Vagina (tissue), 2 donors: Measurements from ENCODE around the gene SELENOF. TPM values are rescaled to one million over a fixed set of nuclear protein-coding genes. Genes with fewer than 3 reads are reported as not detected.
"Not testable (repeated sequence)": the region's sequence is repeated elsewhere in the genome, so short reads cannot be mapped to it uniquely, and the experiment has no call there.

Experiments used
- DNase-seq, 2 donors: peaks; one replicate each; pipeline ENCODE4 v3.0.0-alpha.2; 2017; ENCODE audit errors: extremely low spot score in 2 of 2
- H3K27ac ChIP-seq: fragments of 200-600 bp; sonication (generic); one replicate; pipeline ENCODE4 v1.5.1; 2019
- H3K27me3 ChIP-seq: fragments of 200-600 bp; sonication (generic); one replicate; pipeline ENCODE4 v1.5.1; 2019
- H3K36me3 ChIP-seq, 2 donors: fragments of 200-600 bp; sonication (generic); one replicate each; pipeline ENCODE4 v1.5.1; 2017 to 2019
- H3K4me1 ChIP-seq: fragments of 200-600 bp; sonication (generic); one replicate; pipeline ENCODE4 v1.5.1; 2019
- H3K4me3 ChIP-seq, 2 donors: fragments of 200-600 bp; sonication (generic); 1 replicate in 1 of 2; 2 replicates in 1 of 2; pipeline ENCODE4 v1.5.1; 2016 to 2019
- H3K9me3 ChIP-seq: fragments of 200-600 bp; sonication (generic); one replicate; pipeline ENCODE4 v1.5.1; 2019
- POLR2A ChIP-seq, 2 donors: fragments of 450-650 bp; IDR thresholded peaks; one replicate each; pipeline ENCODE4 v1.6.1; 2017; ENCODE audit warnings: antibody characterized with exemption in 2 of 2, mild to moderate bottlenecking in 2 of 2, moderate library complexity in 2 of 2
- POLR2AphosphoS5 ChIP-seq, 2 donors: sonication (generic); formaldehyde crosslinking; IDR thresholded peaks; one replicate each; pipeline ENCODE4 v1.9.0; 2017; ENCODE audit warnings: antibody characterized with exemption in 2 of 2, mild to moderate bottlenecking in 2 of 2, low read depth in 1 of 2; ENCODE audit not compliant: insufficient read depth in 1 of 2
- intact Hi-C: fragments of 100-400 bp; cut with DNase I; formaldehyde crosslinking; loops from one replicate; pipeline ENCODE4 v1.15.1; 2023
- total RNA-seq: library from RNA; depleted of rRNA; stranded (reverse); fragments of >200 nt; gene quantifications from one replicate; pipeline ENCODE4 v1.2.3, GENCODE V29; 2016
- TF ChIP-seq, protein P1 (sequence below), 3 experiments: fragments of 450-650 bp in 2 of 3; fragments of 200-600 bp in 1 of 3; sonication (generic) in 1 of 3; IDR thresholded peaks; one replicate each; pipeline ENCODE4 v1.5.1; 2017 to 2019; ENCODE audit warnings: antibody characterized with exemption in 3 of 3, mild to moderate bottlenecking in 2 of 3, moderate library complexity in 2 of 3

Gene SELENOF
- total RNA-seq, 1 donor from 2014 or later = 77.3 TPM

DNA sequence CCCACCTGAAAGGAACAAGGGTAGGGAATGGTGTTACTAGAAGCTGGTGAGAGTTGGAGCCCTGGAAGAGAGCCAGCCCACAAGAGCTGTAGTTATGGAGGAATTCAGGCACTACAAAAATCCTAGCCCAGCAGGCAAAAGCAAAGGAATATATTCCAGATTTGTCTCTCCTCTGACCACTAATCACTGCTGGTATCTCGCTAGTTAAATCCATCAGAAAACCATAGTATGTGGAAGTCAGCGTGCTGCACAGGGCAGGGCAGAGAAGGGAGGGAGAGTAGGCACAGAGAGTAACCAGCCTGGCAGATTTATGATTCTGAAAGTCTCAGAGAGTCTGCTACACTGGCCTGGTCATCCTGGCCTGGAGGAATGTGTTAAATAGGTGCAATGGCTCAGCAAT is 88.6 kb downstream of the SELENOF start:
- Histone ChIP-seq H3K36me3 (no peaks in the 10 kb centered on the region), H3K27ac (no peak overlapping the region), H3K9me3 (no peaks in the 10 kb centered on the region), H3K27me3 (no peaks in the 10 kb centered on the region), H3K4me3 (no peak overlapping the region), H3K4me1 (no peaks in the 10 kb centered on the region)
- intact Hi-C loops = no loop called here
- DNase-seq = no peak
- no peak for TF ChIP-seq POLR2AphosphoS5 (IDR thresholded peaks at IDR 0.05; ENCODE audit: insufficient read depth in 1 of 2, low read depth in 1 of 2)
- TF ChIP-seq POLR2A (IDR thresholded peaks at IDR 0.05) = no peak
- TF ChIP-seq, protein P1, sequence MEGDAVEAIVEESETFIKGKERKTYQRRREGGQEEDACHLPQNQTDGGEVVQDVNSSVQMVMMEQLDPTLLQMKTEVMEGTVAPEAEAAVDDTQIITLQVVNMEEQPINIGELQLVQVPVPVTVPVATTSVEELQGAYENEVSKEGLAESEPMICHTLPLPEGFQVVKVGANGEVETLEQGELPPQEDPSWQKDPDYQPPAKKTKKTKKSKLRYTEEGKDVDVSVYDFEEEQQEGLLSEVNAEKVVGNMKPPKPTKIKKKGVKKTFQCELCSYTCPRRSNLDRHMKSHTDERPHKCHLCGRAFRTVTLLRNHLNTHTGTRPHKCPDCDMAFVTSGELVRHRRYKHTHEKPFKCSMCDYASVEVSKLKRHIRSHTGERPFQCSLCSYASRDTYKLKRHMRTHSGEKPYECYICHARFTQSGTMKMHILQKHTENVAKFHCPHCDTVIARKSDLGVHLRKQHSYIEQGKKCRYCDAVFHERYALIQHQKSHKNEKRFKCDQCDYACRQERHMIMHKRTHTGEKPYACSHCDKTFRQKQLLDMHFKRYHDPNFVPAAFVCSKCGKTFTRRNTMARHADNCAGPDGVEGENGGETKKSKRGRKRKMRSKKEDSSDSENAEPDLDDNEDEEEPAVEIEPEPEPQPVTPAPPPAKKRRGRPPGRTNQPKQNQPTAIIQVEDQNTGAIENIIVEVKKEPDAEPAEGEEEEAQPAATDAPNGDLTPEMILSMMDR (IDR thresholded peaks at IDR 0.05) = no peak

DNA sequence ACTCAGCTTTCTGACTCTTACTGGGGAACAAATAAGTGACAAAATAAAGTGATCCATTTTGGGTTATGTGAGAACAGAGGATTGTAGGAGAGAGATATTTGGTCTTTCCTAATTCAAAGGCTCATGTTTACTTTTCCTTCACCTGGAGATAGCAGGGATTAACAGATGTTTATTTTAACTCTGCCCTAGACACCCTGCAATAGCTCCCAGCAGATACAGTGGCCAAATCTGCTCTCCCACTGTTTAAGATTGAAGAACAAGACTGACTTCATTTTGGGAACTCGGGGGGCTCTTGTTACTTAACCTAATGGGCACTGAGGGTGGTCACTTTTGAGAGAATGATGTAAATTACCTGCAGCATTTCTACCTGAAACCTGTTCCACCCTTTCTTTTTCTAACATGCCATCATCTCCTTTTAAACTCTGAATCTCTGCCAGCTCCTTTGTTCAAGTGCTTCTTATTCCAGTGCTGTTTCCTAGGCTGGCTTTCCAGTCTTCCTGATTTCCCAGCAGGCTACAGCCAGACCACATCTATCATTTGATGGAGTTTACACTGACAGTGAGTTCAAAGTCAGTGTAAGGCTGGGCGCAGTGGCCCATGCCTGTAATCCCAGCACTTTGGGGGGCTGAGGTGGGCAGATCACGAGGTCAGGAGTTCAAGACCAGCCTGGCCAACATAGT is 90.0 kb downstream of the SELENOF start:
- TF ChIP-seq POLR2A (IDR thresholded peaks at IDR 0.05) = no peak
- TF ChIP-seq, protein P1 (IDR thresholded peaks at IDR 0.05) = no peak
- TF ChIP-seq POLR2AphosphoS5 (IDR thresholded peaks at IDR 0.05; ENCODE audit: insufficient read depth in 1 of 2, low read depth in 1 of 2) = no peak
- H3K4me3 ChIP-seq = no peak overlapping the region
- DNase-seq = no peak
- intact Hi-C loops = no loop called here
- H3K9me3 ChIP-seq = no peaks in the 10 kb centered on the region
- H3K27ac ChIP-seq = no peak overlapping the region
- no peaks in the 10 kb centered on the region for H3K4me1 ChIP-seq
- H3K27me3 ChIP-seq = no peaks in the 10 kb centered on the region
- no peaks in the 10 kb centered on the region for H3K36me3 ChIP-seq

DNA sequence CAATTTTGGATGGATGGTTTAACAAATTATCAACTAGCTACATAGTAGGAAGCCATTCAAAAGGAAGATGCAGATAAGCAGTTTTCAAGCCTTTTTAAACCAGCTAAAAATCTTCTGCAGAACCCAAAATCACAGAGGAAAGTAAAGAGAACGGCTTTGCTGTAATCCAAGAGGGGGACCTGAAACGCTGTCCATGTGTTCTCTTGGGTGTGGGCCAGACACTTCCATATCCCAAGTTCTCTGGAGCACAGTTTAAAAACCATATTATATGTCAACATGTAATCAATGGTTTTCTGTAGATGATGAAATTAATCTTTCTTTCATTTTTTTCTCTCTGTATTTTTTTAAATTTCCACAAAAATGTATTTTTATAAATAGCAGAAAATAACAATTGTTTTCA is 90.5 kb downstream of the SELENOF start:
- H3K4me1 ChIP-seq = no peaks in the 10 kb centered on the region
- H3K36me3 ChIP-seq = no peaks in the 10 kb centered on the region
- H3K9me3 ChIP-seq = no peaks in the 10 kb centered on the region
- no peak for TF ChIP-seq POLR2AphosphoS5 (IDR thresholded peaks at IDR 0.05; ENCODE audit: insufficient read depth in 1 of 2, low read depth in 1 of 2)
- TF ChIP-seq POLR2A (IDR thresholded peaks at IDR 0.05) = no peak
- TF ChIP-seq, protein P1 (IDR thresholded peaks at IDR 0.05) = no peak
- H3K4me3 ChIP-seq = no peak overlapping the region
- no peaks in the 10 kb centered on the region for H3K27me3 ChIP-seq
- intact Hi-C loops = no loop called here
- no peak overlapping the region for H3K27ac ChIP-seq
- no peak for DNase-seq

DNA sequence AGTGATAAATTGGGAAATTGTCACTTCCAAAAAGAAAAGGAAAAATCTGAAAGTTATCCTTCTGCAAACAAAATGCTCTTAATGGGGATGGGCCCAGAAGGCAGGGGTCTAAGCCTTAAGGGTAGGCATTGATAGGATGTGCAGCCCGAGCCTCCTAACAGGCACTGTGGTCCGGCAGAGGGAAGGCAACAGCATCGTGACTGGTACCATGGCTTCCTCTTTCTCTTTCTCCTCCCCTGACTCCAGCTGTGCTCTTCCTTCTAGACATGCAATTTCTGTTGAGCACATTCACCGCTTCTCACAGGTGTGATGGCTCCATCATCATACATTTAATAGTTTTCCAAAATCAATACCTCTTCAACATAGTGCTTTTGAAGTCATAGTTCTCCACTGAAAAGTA is 91.5 kb downstream of the SELENOF start:
- TF ChIP-seq POLR2A (IDR thresholded peaks at IDR 0.05) = no peak
- TF ChIP-seq, protein P1 (IDR thresholded peaks at IDR 0.05) = no peak
- TF ChIP-seq POLR2AphosphoS5 (IDR thresholded peaks at IDR 0.05; ENCODE audit: insufficient read depth in 1 of 2, low read depth in 1 of 2) = no peak
- no peaks in the 10 kb centered on the region for H3K4me1 ChIP-seq
- H3K27me3 ChIP-seq = no peaks in the 10 kb centered on the region
- intact Hi-C loops = no loop called here
- no peak for DNase-seq
- no peak overlapping the region for H3K27ac ChIP-seq
- no peaks in the 10 kb centered on the region for H3K36me3 ChIP-seq
- H3K4me3 ChIP-seq = no peak overlapping the region
- H3K9me3 ChIP-seq = no peaks in the 10 kb centered on the region

DNA sequence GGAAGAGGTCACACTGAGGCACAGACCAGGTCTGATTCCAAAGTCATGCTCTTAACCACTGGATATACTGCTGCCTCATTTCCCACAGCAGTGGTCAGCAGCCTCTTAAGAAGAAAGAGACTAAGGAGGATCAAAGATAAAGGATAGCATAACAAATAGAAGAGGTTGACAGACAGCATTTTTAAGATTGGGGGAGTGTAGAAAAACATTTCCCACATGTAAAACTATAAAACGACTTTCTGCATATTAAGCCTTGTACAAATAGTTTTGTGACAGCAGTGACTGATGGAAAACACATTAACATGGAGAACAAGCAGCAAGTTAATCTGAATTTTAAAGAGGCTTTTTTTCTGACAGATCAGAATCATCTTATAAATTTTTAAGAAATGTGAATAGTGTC is 92.0 kb downstream of the SELENOF start:
- no peaks in the 10 kb centered on the region for H3K27me3 ChIP-seq
- intact Hi-C loops = no loop called here
- H3K36me3 ChIP-seq = no peaks in the 10 kb centered on the region
- no peak overlapping the region for H3K27ac ChIP-seq
- H3K9me3 ChIP-seq = no peaks in the 10 kb centered on the region
- H3K4me3 ChIP-seq = no peak overlapping the region
- no peaks in the 10 kb centered on the region for H3K4me1 ChIP-seq
- no peak for DNase-seq
- no peak for TF ChIP-seq POLR2AphosphoS5 (IDR thresholded peaks at IDR 0.05; ENCODE audit: insufficient read depth in 1 of 2, low read depth in 1 of 2)
- no peak for TF ChIP-seq POLR2A (IDR thresholded peaks at IDR 0.05)
- TF ChIP-seq, protein P1 (IDR thresholded peaks at IDR 0.05) = no peak

DNA sequence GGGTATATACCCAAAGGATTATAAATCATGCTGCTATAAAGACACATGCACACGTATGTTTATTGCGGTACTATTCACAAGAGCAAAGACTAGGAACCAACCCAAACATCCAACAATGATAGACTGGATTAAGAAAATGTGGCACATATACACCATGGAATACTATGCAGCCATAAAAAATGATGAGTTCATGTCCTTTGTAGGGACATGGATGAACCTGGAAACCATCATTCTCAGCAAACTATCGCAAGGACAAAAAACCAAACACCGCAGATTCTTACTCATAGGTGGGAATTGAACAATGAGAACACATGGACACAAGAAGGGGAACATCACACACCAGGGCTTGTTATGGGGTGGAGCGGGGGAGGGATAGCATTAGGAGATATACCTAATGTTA is 94.0 kb downstream of the SELENOF start:
- H3K4me1 ChIP-seq, H3K4me3 ChIP-seq, H3K36me3 ChIP-seq, DNase-seq, H3K27ac ChIP-seq, H3K27me3 ChIP-seq, intact Hi-C loops, H3K9me3 ChIP-seq: not testable (repeated sequence)

DNA sequence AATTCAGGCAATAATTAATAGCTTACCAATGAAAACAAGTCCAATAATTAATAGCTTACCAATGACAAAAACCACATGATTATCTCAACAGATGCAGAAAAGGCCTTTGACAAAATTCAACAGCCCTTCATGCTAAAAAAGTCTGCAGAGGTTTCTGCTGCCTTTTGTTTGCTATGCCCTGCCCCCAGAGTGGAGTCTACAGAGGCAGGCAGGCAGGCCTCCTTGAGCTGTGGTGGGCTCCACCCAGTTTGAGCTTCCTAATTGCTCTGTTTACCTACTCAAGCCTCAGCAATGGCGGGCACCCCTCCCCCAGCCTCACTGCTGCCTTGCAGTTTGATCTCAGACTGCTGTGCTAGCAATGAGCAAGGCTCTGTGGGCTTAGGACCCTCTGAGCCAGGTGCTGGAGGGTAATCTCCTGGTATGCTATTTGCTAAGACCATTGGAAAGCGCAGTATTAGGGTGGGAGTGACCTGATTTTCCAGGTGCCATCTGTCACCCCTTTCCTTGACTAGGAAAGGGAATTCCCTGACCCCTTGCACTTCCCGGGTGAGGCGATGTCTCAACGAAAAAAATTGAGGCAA is 96.6 kb downstream of the SELENOF start:
- H3K4me3 ChIP-seq, intact Hi-C loops, H3K27ac ChIP-seq, H3K36me3 ChIP-seq, DNase-seq, H3K27me3 ChIP-seq, H3K4me1 ChIP-seq, H3K9me3 ChIP-seq: not testable (repeated sequence)

DNA sequence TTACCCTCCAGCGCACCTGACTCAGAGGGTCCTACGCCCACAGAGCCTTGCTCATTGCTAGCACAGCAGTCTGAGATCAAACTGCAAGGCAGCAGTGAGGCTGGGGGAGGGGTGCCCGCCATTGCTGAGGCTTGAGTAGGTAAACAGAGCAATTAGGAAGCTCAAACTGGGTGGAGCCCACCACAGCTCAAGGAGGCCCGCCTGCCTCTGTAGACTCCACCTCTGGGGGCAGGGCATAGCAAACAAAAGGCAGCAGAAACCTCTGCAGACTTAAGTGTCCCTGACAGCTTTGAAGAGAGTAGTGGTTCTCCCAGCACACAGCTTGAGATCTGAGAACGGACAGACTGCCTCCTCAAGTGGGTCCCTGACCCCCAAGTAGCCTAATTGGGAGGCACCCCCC is 99.8 kb downstream of the SELENOF start:
- intact Hi-C loops, H3K36me3 ChIP-seq, DNase-seq, H3K27ac ChIP-seq, H3K9me3 ChIP-seq, H3K27me3 ChIP-seq, H3K4me3 ChIP-seq, H3K4me1 ChIP-seq: not testable (repeated sequence)
